Vagina (tissue), 2 donors: ENCODE measurements around the gene C2orf49.

ENCODE experiments used
- POLR2A ChIP-seq, 2 donors: fragments of 450-650 bp; IDR thresholded peaks; one replicate each; pipeline ENCODE4 v1.6.1; 2017; ENCODE audit warnings: antibody characterized with exemption in 2 of 2, mild to moderate bottlenecking in 2 of 2, moderate library complexity in 2 of 2
- TF ChIP-seq, protein P1 (sequence below), 3 experiments: fragments of 450-650 bp in 2 of 3; fragments of 200-600 bp in 1 of 3; sonication (generic) in 1 of 3; IDR thresholded peaks; one replicate each; pipeline ENCODE4 v1.5.1; 2017 to 2019; ENCODE audit warnings: antibody characterized with exemption in 3 of 3, mild to moderate bottlenecking in 2 of 3, moderate library complexity in 2 of 3

GRCh38 chr2:105376010-105376409 is 38.7 kb downstream of the C2orf49 start:
- no peak for TF ChIP-seq POLR2A (IDR thresholded peaks at IDR 0.05)
- TF ChIP-seq, protein P1, sequence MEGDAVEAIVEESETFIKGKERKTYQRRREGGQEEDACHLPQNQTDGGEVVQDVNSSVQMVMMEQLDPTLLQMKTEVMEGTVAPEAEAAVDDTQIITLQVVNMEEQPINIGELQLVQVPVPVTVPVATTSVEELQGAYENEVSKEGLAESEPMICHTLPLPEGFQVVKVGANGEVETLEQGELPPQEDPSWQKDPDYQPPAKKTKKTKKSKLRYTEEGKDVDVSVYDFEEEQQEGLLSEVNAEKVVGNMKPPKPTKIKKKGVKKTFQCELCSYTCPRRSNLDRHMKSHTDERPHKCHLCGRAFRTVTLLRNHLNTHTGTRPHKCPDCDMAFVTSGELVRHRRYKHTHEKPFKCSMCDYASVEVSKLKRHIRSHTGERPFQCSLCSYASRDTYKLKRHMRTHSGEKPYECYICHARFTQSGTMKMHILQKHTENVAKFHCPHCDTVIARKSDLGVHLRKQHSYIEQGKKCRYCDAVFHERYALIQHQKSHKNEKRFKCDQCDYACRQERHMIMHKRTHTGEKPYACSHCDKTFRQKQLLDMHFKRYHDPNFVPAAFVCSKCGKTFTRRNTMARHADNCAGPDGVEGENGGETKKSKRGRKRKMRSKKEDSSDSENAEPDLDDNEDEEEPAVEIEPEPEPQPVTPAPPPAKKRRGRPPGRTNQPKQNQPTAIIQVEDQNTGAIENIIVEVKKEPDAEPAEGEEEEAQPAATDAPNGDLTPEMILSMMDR (IDR thresholded peaks at IDR 0.05), result no peak
